Skeletal muscle tissue (tissue), 4 donors: Measurements from ENCODE around the gene DCAF8L2. TPM values are rescaled to one million over a fixed set of nuclear protein-coding genes. Genes with fewer than 3 reads are reported as not detected.
"Not testable (repeated sequence)": the region's sequence is repeated elsewhere in the genome, so short reads cannot be mapped to it uniquely, and the experiment has no call there.

ENCODE experiments used
- H3K27ac ChIP-seq: one replicate; pipeline ENCODE4 v1.7.0; 2013; ENCODE audit warnings: mild to moderate bottlenecking, low read depth, low read length, inconsistent platforms
- H3K27me3 ChIP-seq, 3 donors: one replicate each; pipeline ENCODE4 v1.7.0; 2013; ENCODE audit warnings: low read length in 3 of 3; ENCODE audit not compliant: control insufficient read depth in 3 of 3, insufficient read depth in 3 of 3
- H3K36me3 ChIP-seq, 3 donors: one replicate each; pipeline ENCODE4 v1.7.0; 2013; ENCODE audit warnings: low read length in 3 of 3; ENCODE audit not compliant: control insufficient read depth in 3 of 3, insufficient read depth in 3 of 3
- H3K4me1 ChIP-seq, 3 donors: one replicate each; pipeline ENCODE4 v1.7.0; 2013; ENCODE audit warnings: low read length in 3 of 3, mild to moderate bottlenecking in 3 of 3; ENCODE audit not compliant: control insufficient read depth in 3 of 3, insufficient read depth in 3 of 3
- H3K4me3 ChIP-seq, 3 donors: one replicate each; pipeline ENCODE4 v1.7.0; 2013; ENCODE audit warnings: low read length in 3 of 3
- H3K9ac ChIP-seq, 3 donors: one replicate each; pipeline ENCODE4 v1.7.0; 2013; ENCODE audit warnings: low read length in 3 of 3, mild to moderate bottlenecking in 3 of 3, moderate library complexity in 2 of 3, low read depth in 1 of 3
- H3K9me3 ChIP-seq, 3 donors: one replicate each; pipeline ENCODE4 v1.7.0; 2013; ENCODE audit warnings: low read length in 3 of 3; ENCODE audit not compliant: control insufficient read depth in 3 of 3
- total RNA-seq: library from RNA; depleted of rRNA; stranded (reverse); fragments of >200 nt; gene quantifications from one replicate; pipeline ENCODE4 v1.2.3, GENCODE V29; 2014
- donor health status: Osteomylitis.

The DCAF8L2 gene
- total RNA-seq, 1 donor from 2014 or later: not detected

- H3K4me1 ChIP-seq: no peaks in the 10 kb centered on the region
- H3K36me3 ChIP-seq: no peaks in the 10 kb centered on the region
- no peaks in the 10 kb centered on the region for H3K9me3 ChIP-seq
- H3K27me3 ChIP-seq: no peaks in the 10 kb centered on the region
- H3K27ac ChIP-seq: no peak overlapping the region
- H3K4me3 ChIP-seq: no peak overlapping the region
- H3K9ac ChIP-seq: no peak overlapping the region
Observed at GRCh38 chrX:27671234-27671633, 81.1 kb downstream of the DCAF8L2 start.

GRCh38 chrX:27674491-27674890, 84.3 kb downstream of the DCAF8L2 start:
- Histone ChIP-seq H3K27ac (no peak overlapping the region), H3K4me1 (no peaks in the 10 kb centered on the region), H3K9ac (no peak overlapping the region), H3K27me3 (no peaks in the 10 kb centered on the region), H3K4me3 (no peak overlapping the region), H3K9me3 (no peaks in the 10 kb centered on the region), H3K36me3 (no peaks in the 10 kb centered on the region)

- Histone ChIP-seq H3K9ac (no peak overlapping the region), H3K4me1 (no peaks in the 10 kb centered on the region), H3K36me3 (no peaks in the 10 kb centered on the region), H3K4me3 (no peak overlapping the region), H3K9me3 (no peaks in the 10 kb centered on the region), H3K27me3 (no peaks in the 10 kb centered on the region), H3K27ac (no peak overlapping the region)
Observed at GRCh38 chrX:27675493-27675892, 85.3 kb downstream of the DCAF8L2 start.

GRCh38 chrX:27679281-27679680, 89.1 kb downstream of the DCAF8L2 start:
- Histone ChIP-seq H3K27ac (no peak overlapping the region), H3K4me1 (no peaks in the 10 kb centered on the region), H3K27me3 (no peaks in the 10 kb centered on the region), H3K4me3 (no peak overlapping the region), H3K36me3 (no peaks in the 10 kb centered on the region), H3K9me3 (no peaks in the 10 kb centered on the region), H3K9ac (no peak overlapping the region)

- H3K27ac ChIP-seq: no peak overlapping the region
- no peaks in the 10 kb centered on the region for H3K9me3 ChIP-seq
- H3K4me1 ChIP-seq: no peaks in the 10 kb centered on the region
- no peak overlapping the region for H3K4me3 ChIP-seq
- no peaks in the 10 kb centered on the region for H3K27me3 ChIP-seq
- H3K36me3 ChIP-seq: no peaks in the 10 kb centered on the region
- H3K9ac ChIP-seq: no peak overlapping the region
Observed at GRCh38 chrX:27680726-27681125, 90.6 kb downstream of the DCAF8L2 start.

- not testable (repeated sequence) for H3K9me3 ChIP-seq, H3K27ac ChIP-seq, H3K27me3 ChIP-seq, H3K4me1 ChIP-seq, H3K9ac ChIP-seq, H3K4me3 ChIP-seq, H3K36me3 ChIP-seq
Observed at GRCh38 chrX:27683566-27684208, 93.5 kb downstream of the DCAF8L2 start.

GRCh38 chrX:27694667-27695066, 104.5 kb downstream of the DCAF8L2 start:
- Histone ChIP-seq H3K27me3 (no peaks in the 10 kb centered on the region), H3K4me1 (no peaks in the 10 kb centered on the region), H3K36me3 (no peaks in the 10 kb centered on the region), H3K4me3 (no peak overlapping the region), H3K9me3 (no peaks in the 10 kb centered on the region), H3K27ac (no peak overlapping the region), H3K9ac (no peak overlapping the region)

GRCh38 chrX:27706526-27706925, 116.4 kb downstream of the DCAF8L2 start:
- no peak overlapping the region for H3K27ac ChIP-seq
- no peak overlapping the region for H3K9ac ChIP-seq
- no peak overlapping the region for H3K4me3 ChIP-seq
- H3K4me1 ChIP-seq: no peaks in the 10 kb centered on the region
- H3K36me3 ChIP-seq: no peaks in the 10 kb centered on the region
- H3K27me3 ChIP-seq: no peaks in the 10 kb centered on the region
- no peaks in the 10 kb centered on the region for H3K9me3 ChIP-seq

- no peak overlapping the region for H3K9ac ChIP-seq
- H3K36me3 ChIP-seq: no peaks in the 10 kb centered on the region
- H3K9me3 ChIP-seq: no peaks in the 10 kb centered on the region
- H3K27ac ChIP-seq: no peak overlapping the region
- no peak overlapping the region for H3K4me3 ChIP-seq
- no peaks in the 10 kb centered on the region for H3K4me1 ChIP-seq
- no peaks in the 10 kb centered on the region for H3K27me3 ChIP-seq
Observed at GRCh38 chrX:27715610-27716009, 125.5 kb downstream of the DCAF8L2 start.

- Histone ChIP-seq H3K9ac (no peak overlapping the region), H3K36me3 (no peaks in the 10 kb centered on the region), H3K27me3 (no peaks in the 10 kb centered on the region), H3K4me3 (no peak overlapping the region), H3K4me1 (no peaks in the 10 kb centered on the region), H3K9me3 (no peaks in the 10 kb centered on the region), H3K27ac (no peak overlapping the region)
Observed at GRCh38 chrX:27728291-27728690, 138.1 kb downstream of the DCAF8L2 start.
